ENCODE data around the gene PLET1.
"Not testable (repeated sequence)": the region's sequence is repeated elsewhere in the genome, so short reads cannot be mapped to it uniquely, and the experiment has no call there.

The PLET1 gene

GRCh38 chr11:112223121-112223520 lies 37.5 kb downstream of the PLET1 start:
- DNase-seq: no peak
- in situ Hi-C loops (cut with MboI; ENCODE audit: low pct_unique_long_range_greater_than_20kb, low sequenced_read_pairs): no loop called here

DNA sequence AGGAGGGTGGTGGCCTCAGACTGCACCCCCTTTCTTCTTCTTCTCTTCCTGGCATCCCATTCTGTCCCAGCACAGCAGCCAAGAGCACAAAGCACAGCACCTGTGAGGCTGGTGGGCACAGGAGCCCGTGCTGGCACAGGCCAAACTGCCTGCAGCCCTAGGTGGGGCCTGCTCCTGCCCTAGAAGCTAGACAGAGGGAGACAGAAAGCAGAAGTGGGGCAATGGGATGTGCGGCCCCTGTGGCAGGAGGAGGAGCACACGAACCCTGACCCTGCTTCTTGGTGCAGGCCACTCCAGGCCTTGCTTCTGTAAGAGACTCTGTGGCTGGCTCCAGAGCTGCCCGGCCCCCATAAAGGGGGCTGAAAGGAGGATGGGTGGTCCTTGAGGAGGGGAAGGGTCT lies 38.4 kb downstream of the PLET1 start:
- DNase-seq: no peak
- in situ Hi-C loops (cut with MboI; ENCODE audit: low pct_unique_long_range_greater_than_20kb, low sequenced_read_pairs): no loop called here

- DNase-seq: no peak
- in situ Hi-C loops (cut with MboI; ENCODE audit: low pct_unique_long_range_greater_than_20kb, low sequenced_read_pairs): no loop called here
Measured at GRCh38 chr11:112221274-112221835, 39.3 kb downstream of the PLET1 start.

- in situ Hi-C loops (cut with MboI; ENCODE audit: low pct_unique_long_range_greater_than_20kb, low sequenced_read_pairs): no loop called here
- peak; percentile 85 for DNase-seq
Measured at GRCh38 chr11:112219476-112220232, 41.0 kb downstream of the PLET1 start.

DNA sequence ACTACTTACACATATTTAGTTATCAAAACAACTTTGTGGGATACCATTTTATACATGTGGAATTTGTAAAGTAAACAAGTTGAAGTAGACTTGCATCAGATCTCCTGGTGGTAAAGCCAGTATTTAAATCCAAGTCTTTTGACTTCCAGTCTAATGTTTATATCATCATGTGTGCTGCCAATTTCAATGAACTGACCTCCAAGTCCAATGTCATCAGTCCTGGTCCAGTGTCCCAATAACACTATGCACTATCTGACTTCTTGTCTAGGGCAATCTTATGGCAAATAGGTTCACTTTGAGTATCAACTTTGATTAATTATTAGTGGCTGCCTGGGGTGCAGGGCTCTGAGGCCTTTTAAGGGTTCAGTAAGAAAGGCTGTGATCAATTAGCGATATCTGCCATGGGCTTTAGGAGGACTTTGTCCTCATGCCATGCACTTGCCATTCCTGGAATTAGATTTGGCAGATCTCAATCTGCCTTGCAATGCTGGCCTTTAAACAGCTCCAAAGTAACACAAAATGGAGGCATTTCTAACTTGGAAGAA lies 44.0 kb downstream of the PLET1 start:
- in situ Hi-C loops (cut with MboI; ENCODE audit: low pct_unique_long_range_greater_than_20kb, low sequenced_read_pairs): no loop called here
- DNase-seq: no peak

DNA sequence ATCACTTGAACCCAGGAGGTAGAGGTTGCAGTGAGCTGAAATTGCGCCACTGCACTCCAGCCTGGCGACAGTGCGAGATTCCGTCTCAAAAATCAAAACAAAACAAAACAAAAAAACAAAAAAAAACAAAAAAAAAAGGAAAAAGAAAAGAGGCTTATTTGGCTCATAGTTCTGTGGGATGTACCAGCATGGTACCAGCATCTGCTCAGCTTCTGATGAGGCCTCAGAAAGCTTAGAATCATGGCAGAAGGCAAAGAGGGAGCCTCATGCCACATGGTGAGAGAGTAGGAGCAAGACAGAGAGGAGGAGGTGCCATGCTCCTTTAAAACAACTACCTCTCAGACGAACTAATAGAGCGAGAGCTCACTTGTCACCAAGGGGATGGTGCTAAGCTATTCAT lies 45.0 kb downstream of the PLET1 start:
- in situ Hi-C loops (cut with MboI; ENCODE audit: low pct_unique_long_range_greater_than_20kb, low sequenced_read_pairs): no loop called here
- DNase-seq: no peak

DNA sequence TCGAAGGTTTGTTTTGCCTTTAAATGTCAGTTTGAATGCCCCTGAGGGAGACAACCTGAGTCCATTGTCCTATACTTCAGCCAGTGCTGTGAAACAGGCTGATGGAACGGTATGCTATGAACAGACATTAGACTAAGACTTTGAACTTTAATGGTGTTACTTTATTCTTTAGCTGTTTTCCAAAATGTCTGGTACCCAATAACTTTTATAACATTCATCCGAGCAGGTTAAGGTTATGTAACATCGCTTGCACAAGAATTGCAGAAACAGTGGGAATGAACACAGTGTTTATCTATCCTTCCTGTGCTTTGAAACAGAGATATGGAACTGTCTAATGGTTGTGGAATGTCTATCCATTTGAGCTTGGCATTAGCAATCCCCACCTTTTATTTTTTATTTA lies 46.9 kb downstream of the PLET1 start:
- DNase-seq: no peak

DNA sequence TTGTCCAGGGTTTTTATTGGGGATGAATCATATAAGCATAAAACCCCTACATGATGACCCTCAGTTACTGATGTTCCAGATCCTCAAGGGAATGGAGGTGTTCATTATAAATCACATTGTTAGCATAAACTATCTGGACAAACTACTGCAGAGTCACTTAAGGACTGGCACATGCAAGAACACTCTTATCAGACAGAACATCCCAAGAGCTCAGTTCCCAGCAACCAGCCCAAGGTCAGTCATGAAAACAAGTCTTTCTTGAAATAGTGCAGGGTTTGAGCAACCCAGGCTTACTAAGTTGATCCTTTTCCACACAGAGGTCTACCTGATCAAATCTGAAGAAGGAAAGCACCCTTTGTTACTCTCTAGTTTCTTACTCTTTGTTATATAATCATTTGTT lies 48.0 kb downstream of the PLET1 start:
- no peak for DNase-seq
- in situ Hi-C loops (cut with MboI; ENCODE audit: low pct_unique_long_range_greater_than_20kb, low sequenced_read_pairs): no loop called here

More for the DNA sequence above, 46.9 kb downstream of the PLET1 start:
- in situ Hi-C loops (cut with MboI; ENCODE audit: low pct_unique_long_range_greater_than_20kb, low sequenced_read_pairs): no loop called here

GRCh38 chr11:112212290-112212689 lies 48.4 kb downstream of the PLET1 start:
- in situ Hi-C loops (cut with MboI; ENCODE audit: low pct_unique_long_range_greater_than_20kb, low sequenced_read_pairs): no loop called here
- no peak for DNase-seq

DNA sequence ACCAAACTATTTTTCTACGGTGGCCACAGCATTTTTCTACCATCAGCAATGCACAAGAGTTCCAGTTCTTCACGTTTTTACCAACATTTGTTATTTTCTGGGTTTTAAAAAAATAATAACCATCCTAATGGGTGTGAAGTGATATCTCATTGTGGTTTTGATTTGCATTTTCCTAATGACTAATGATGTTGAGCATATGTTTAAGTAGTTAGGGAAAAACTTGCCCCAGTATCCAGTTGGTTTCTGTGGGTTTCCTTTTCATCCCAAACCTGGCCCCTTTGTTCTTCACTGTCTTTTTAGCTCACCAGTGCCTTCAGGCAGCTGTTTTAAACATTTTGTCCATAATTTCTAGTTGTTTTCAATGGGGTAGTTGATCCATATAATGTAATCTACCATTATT lies 49.1 kb downstream of the PLET1 start:
- no peak for DNase-seq

GRCh38 chr11:112210890-112211289 lies 49.8 kb downstream of the PLET1 start:
- DNase-seq: no peak
- in situ Hi-C loops (cut with MboI; ENCODE audit: low pct_unique_long_range_greater_than_20kb, low sequenced_read_pairs): no loop called here

More for the DNA sequence above, 49.1 kb downstream of the PLET1 start:
- in situ Hi-C loops (cut with MboI; ENCODE audit: low pct_unique_long_range_greater_than_20kb, low sequenced_read_pairs): no loop called here

DNA sequence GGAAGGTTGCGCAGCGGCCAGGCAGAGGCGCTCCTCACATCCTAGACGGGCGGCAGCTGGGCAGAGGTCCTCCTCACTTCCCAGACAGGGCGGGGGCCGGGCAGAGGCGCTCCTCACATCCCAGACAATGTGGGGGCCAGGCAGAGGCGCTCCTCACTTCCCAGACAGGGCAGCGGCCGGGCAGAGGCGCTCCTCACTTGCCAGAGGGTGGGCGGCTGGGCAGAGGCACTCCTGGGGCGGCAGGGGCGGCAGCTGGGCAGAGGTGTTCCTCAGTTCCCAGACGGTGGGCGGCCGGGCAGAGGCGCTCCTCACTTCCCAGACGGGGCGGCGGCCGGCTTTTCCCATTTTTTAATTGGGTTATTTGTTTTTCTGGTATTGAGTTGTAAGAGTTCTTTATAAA lies 54.6 kb downstream of the PLET1 start:
- no peak for DNase-seq
- in situ Hi-C loops (cut with MboI; ENCODE audit: low pct_unique_long_range_greater_than_20kb, low sequenced_read_pairs): no loop called here

DNA sequence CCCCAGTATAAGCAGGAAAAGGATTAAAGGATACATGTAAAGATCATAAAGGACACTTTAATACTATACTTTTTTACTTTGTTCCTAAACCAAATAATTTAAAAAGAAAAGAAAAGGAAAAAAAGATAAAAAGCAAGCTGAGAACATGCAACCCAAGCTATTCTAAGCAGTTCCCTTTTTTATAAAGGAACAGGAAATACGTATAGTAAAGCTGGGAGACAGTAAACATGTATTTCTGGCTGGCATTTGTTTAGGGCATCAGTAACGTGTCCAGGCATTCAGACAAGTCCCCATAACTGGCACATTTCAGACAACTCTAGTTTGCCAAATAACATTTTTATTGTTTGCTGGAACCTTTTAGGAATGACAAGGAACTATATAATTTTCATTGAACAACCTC lies 60.4 kb downstream of the PLET1 start:
- in situ Hi-C loops (cut with MboI; ENCODE audit: low pct_unique_long_range_greater_than_20kb, low sequenced_read_pairs): no loop called here
- DNase-seq: peak; percentile 48

- DNase-seq; in situ Hi-C loops (cut with MboI; ENCODE audit: low pct_unique_long_range_greater_than_20kb, low sequenced_read_pairs): not testable (repeated sequence)
Measured at GRCh38 chr11:112199101-112199500, 61.6 kb downstream of the PLET1 start.

Data from KBM-7 (cell line).